HCT116 (cell line): Measurements from ENCODE around the gene FILIP1. TPM values are rescaled to one million over a fixed set of nuclear protein-coding genes. Genes with fewer than 3 reads are reported as not detected.

Source experiments
- ATAC-seq: fragments of 200-7000 bp; cut with Tn5 transposase; 2 replicates; pipeline ENCODE4 v1.9.1; 2020; ENCODE audit warnings: mild to moderate bottlenecking, moderate library complexity
- BruUV-seq: library from RNA; stranded (reverse); fragments of 400-500 nt; replicated peaks from 2 replicates; lab custom pipeline; 2021; lab: Mats Ljungman, UMichigan
- CTCF ChIA-PET: fragments of 300-600 bp; sonication (Branson Sonifier 250); formaldehyde crosslinking; loops from one replicate; lab custom pipeline; 2021; ENCODE audit warnings: antibody characterized with exemption; lab: Charles Lee
- POLR2A ChIA-PET: fragments of 300-600, 350-600 bp; sonication (Branson Sonifier 250); formaldehyde crosslinking; loops from one replicate; lab custom pipeline; 2021; ENCODE audit warnings: antibody characterized with exemption; lab: Charles Lee
- RAD21 ChIA-PET, 2 experiments: fragments of 300-600 bp; sonication (Branson Sonifier 250); formaldehyde crosslinking; loops; one replicate each; lab custom pipeline; 2023; ENCODE audit warnings: low total read pairs in 2 of 2; ENCODE audit not compliant: uncharacterized antibody in 2 of 2, unreplicated experiment in 2 of 2, low non-redundant PET in 1 of 2; lab: Charles Lee
- DNase-seq: peaks from one replicate; pipeline ENCODE4 v3.0.0-alpha.2; 2010; ENCODE audit warnings: low read depth, low spot score
- H2AFZ ChIP-seq: fragments of 200-600 bp; shearing (Covaris generic), sonication (generic); 2 replicates; pipeline ENCODE4 v1.6.1; 2017; ENCODE audit warnings: low read depth, mixed run types, mixed read lengths, antibody characterized with exemption, low read length; ENCODE audit not compliant: poor library complexity, severe bottlenecking
- H3K27ac ChIP-seq: 2 replicates; pipeline ENCODE4 v1.5.1; 2012; ENCODE audit warnings: low read depth, low read length
- H3K27me3 ChIP-seq: fragments of 200-600 bp; sonication (generic); 2 replicates; pipeline ENCODE4 v1.6.1; 2016; ENCODE audit warnings: mixed run types, low read length, mixed read lengths; ENCODE audit not compliant: insufficient read depth
- H3K36me3 ChIP-seq, 2 experiments: fragments of 200-500 bp in 1 of 2; fragments of 200-600 bp in 1 of 2; sonication (Bioruptor generic) in 1 of 2; sonication (generic) in 1 of 2; 2 replicates each; pipeline versions ENCODE4 v1.5.1 to v1.6.1; 2014 to 2016; ENCODE audit warnings: low read length in 2 of 2, inconsistent platforms in 1 of 2, mixed read lengths in 1 of 2, mixed run types in 1 of 2; ENCODE audit not compliant: insufficient read depth in 2 of 2, control insufficient read depth in 1 of 2
- H3K4me1 ChIP-seq, 2 experiments: fragments of 200-600 bp in 1 of 2; sonication (generic) in 1 of 2; 2 replicates each; pipeline versions ENCODE4 v1.5.1 to v1.6.1; 2012 to 2017; ENCODE audit warnings: low read length in 2 of 2, inconsistent platforms in 1 of 2, mild to moderate bottlenecking in 1 of 2, mixed read lengths in 1 of 2, mixed run types in 1 of 2, moderate library complexity in 1 of 2; ENCODE audit not compliant: insufficient read depth in 2 of 2, control insufficient read depth in 1 of 2
- H3K4me2 ChIP-seq: fragments of 200-600 bp; sonication (generic); 2 replicates; pipeline ENCODE4 v1.6.1; 2017; ENCODE audit warnings: mixed run types, low read length, mixed read lengths
- H3K4me3 ChIP-seq, 2 experiments: fragments of 200-600 bp in 1 of 2; sonication (generic) in 1 of 2; replicated peaks in 1 of 2; 2 replicates each; pipeline ENCODE4 v1.5.1; 2011 to 2016; ENCODE audit warnings: low read length in 2 of 2, control low read depth in 1 of 2, low read depth in 1 of 2, mild to moderate bottlenecking in 1 of 2, mixed read lengths in 1 of 2, mixed run types in 1 of 2
- H3K79me2 ChIP-seq: fragments of 200-600 bp; sonication (generic); 2 replicates; pipeline ENCODE4 v1.6.1; 2017; ENCODE audit warnings: mild to moderate bottlenecking, mixed run types, low read length, moderate library complexity, mixed read lengths; ENCODE audit not compliant: insufficient read depth
- H3K9ac ChIP-seq: fragments of 200-600 bp; sonication (generic); 2 replicates; pipeline ENCODE4 v1.6.1; 2016; ENCODE audit warnings: low read length, mixed read lengths
- H3K9me2 ChIP-seq: fragments of 200-600 bp; sonication (generic), shearing (Covaris generic); 2 replicates; pipeline ENCODE4 v1.6.1; 2017; ENCODE audit warnings: mixed run types, mild to moderate bottlenecking, moderate library complexity; ENCODE audit not compliant: insufficient read depth
- H3K9me3 ChIP-seq, 2 experiments: fragments of 200-500 bp in 1 of 2; fragments of 200-600 bp in 1 of 2; sonication (Bioruptor generic) in 1 of 2; sonication (generic) in 1 of 2; 2 replicates each; pipeline ENCODE4 v1.6.1; 2014 to 2017; ENCODE audit warnings: low read length in 2 of 2, mixed read lengths in 2 of 2, inconsistent platforms in 1 of 2, low read depth in 1 of 2, mild to moderate bottlenecking in 1 of 2, mixed run types in 1 of 2, moderate library complexity in 1 of 2; ENCODE audit not compliant: control insufficient read depth in 1 of 2, insufficient read depth in 1 of 2
- H4K20me1 ChIP-seq: fragments of 200-600 bp; sonication (generic), shearing (Covaris generic); 2 replicates; pipeline ENCODE4 v1.6.1; 2017; ENCODE audit warnings: mixed run types, mild to moderate bottlenecking, moderate library complexity; ENCODE audit not compliant: insufficient read depth
- ATF3 ChIP-seq: IDR thresholded peaks from 2 replicates; pipeline ENCODE4 v1.6.1; 2012
- CBX3 ChIP-seq: IDR thresholded peaks from 2 replicates; pipeline ENCODE4 v1.6.1; 2012; ENCODE audit warnings: low read depth
- CEBPB ChIP-seq: IDR thresholded peaks from 2 replicates; pipeline ENCODE4 v1.6.1; 2012; ENCODE audit warnings: low read depth
- CTCF ChIP-seq, 3 experiments: fragments of 200-600 bp in 1 of 3; sonication (generic) in 1 of 3; IDR thresholded peaks in 2 of 3; conservative IDR thresholded peaks in 1 of 3; 2 replicates each; pipeline ENCODE4 v1.5.1; 2012 to 2017; ENCODE audit warnings: low read depth in 2 of 3, low read length in 2 of 3, antibody characterized with exemption in 1 of 3, borderline replicate concordance in 1 of 3, control low read depth in 1 of 3, mild to moderate bottlenecking in 1 of 3, mixed read lengths in 1 of 3, mixed run types in 1 of 3, moderate library complexity in 1 of 3; ENCODE audit not compliant: insufficient read depth in 1 of 3
- EZH2phosphoT487 ChIP-seq: fragments of 200-600 bp; IDR thresholded peaks from 2 replicates; pipeline ENCODE4 v1.6.1; 2018; ENCODE audit warnings: antibody characterized with exemption, borderline replicate concordance
- JUND ChIP-seq: IDR thresholded peaks from 2 replicates; pipeline ENCODE4 v1.6.1; 2012
- POLR2A ChIP-seq: IDR thresholded peaks from 2 replicates; pipeline ENCODE4 v1.7.0; 2011; ENCODE audit warnings: borderline replicate concordance; ENCODE audit not compliant: insufficient read depth, insufficient read length; ENCODE audit errors: extremely low read depth
- POLR2AphosphoS5 ChIP-seq: IDR thresholded peaks from 2 replicates; pipeline ENCODE4 v1.6.1; 2011; ENCODE audit warnings: mild to moderate bottlenecking, low read depth, low read length, moderate library complexity
- SIN3A ChIP-seq: IDR thresholded peaks from 2 replicates; pipeline ENCODE4 v1.6.1; 2012; ENCODE audit warnings: low read depth
- YY1 ChIP-seq: IDR thresholded peaks from 2 replicates; pipeline ENCODE4 v1.6.1; 2011; ENCODE audit warnings: low read length, low read depth, moderate library complexity, mild to moderate bottlenecking; ENCODE audit not compliant: insufficient replicate concordance; ENCODE audit errors: extremely low read depth
- ZNF274 ChIP-seq: fragments of 200-500 bp; sonication (Bioruptor generic); IDR thresholded peaks from 2 replicates; pipeline ENCODE4 v1.6.1; 2014; ENCODE audit warnings: mild to moderate bottlenecking, low read depth, low read length, inconsistent platforms
- intact Hi-C: fragments of 100-400 bp; cut with micrococcal nuclease; formaldehyde crosslinking; loops from 2 replicates; pipeline ENCODE4 v1.10.0; 2022
- total RNA-seq: library from RNA; stranded (reverse); gene quantifications from one replicate; pipeline ENCODE4 v1.2.1, GENCODE V29; 2021; ENCODE audit not compliant: unreplicated experiment

FILIP1 gene
- total RNA-seq, 1 experiment from 2014 or later, result 0.05 TPM

GRCh38 chr6:75498862-75499261 lies 5.3 kb upstream of the FILIP1 start:
- ChIA-PET CTCF (no interaction called here), POLR2A (no interaction called here), RAD21 (no interaction called here)
- TF ChIP-seq SIN3A (no peak), YY1 (no peak)
- Histone ChIP-seq H3K9me3 (no peaks in the 10 kb centered on the region), H3K4me1 (peaks cover 5 to 11% of the 10 kb centered on the region in 2 experiments; a peak in 3 of 4 replicates), H3K79me2 (no peaks in the 10 kb centered on the region), H2AFZ (no peak overlapping the region), H4K20me1 (no peaks in the 10 kb centered on the region), H3K27me3 (no peaks in the 10 kb centered on the region), H3K4me3 (no peak overlapping the region), H3K9me2 (no peaks in the 10 kb centered on the region), H3K27ac (no peak overlapping the region), H3K4me2 (no peak overlapping the region), H3K9ac (no peak overlapping the region), H3K36me3 (no peaks in the 10 kb centered on the region)
- BruUV-seq, result no TSS peak
- no peak for DNase-seq
- intact Hi-C loops, result no loop called here
- no peak for ATAC-seq

- H3K4me3 ChIP-seq, result no peak overlapping the region
- no peaks in the 10 kb centered on the region for H3K27me3 ChIP-seq
- H3K9ac ChIP-seq, result no peak overlapping the region
- no peaks in the 10 kb centered on the region for H4K20me1 ChIP-seq
- no TSS peak for BruUV-seq
- H3K4me2 ChIP-seq, result no peak overlapping the region
- ChIA-PET RAD21 (no interaction called here), POLR2A (no interaction called here), CTCF (no interaction called here)
- H3K4me1 ChIP-seq, result peaks cover 5 to 11% of the 10 kb centered on the region in 2 experiments; a peak in 3 of 4 replicates
- no peak overlapping the region for H3K27ac ChIP-seq
- TF ChIP-seq POLR2A (no peak), JUND (no peak), ZNF274 (no peak), CBX3 (no peak), POLR2AphosphoS5 (no peak), ATF3 (no peak), CTCF (IDR thresholded peaks at IDR 0.05 in 2 of 3, conservative IDR thresholded peaks at IDR 0.05 in 1 of 3; ENCODE audit: borderline replicate concordance in 1 of 3, insufficient read depth in 1 of 3, low read depth in 2 of 3, low read length in 2 of 3) (no peak), YY1 (no peak), CEBPB (no peak), EZH2phosphoT487 (no peak)
- H3K9me3 ChIP-seq, result no peaks in the 10 kb centered on the region
- no peaks in the 10 kb centered on the region for H3K36me3 ChIP-seq
- H3K9me2 ChIP-seq, result no peaks in the 10 kb centered on the region
- peak overlapping the region; percentile 66 for H2AFZ ChIP-seq
- H3K79me2 ChIP-seq, result no peaks in the 10 kb centered on the region
- intact Hi-C loops, result no loop called here
- no peak for ATAC-seq
- DNase-seq, result no peak
Measured at GRCh38 chr6:75497994-75498393, 4.4 kb upstream of the FILIP1 start.
